NCI-H345 treated with DMSO at 0.1 percent for 48 hours (cell line): ENCODE measurements around the gene GSDMA.

Experiments used
- DNase-seq: peaks from one replicate; lab custom pipeline; 2025; ENCODE audit not compliant: unreplicated experiment; lab: John Stamatoyannopoulos, UW

Gene GSDMA, protein sequence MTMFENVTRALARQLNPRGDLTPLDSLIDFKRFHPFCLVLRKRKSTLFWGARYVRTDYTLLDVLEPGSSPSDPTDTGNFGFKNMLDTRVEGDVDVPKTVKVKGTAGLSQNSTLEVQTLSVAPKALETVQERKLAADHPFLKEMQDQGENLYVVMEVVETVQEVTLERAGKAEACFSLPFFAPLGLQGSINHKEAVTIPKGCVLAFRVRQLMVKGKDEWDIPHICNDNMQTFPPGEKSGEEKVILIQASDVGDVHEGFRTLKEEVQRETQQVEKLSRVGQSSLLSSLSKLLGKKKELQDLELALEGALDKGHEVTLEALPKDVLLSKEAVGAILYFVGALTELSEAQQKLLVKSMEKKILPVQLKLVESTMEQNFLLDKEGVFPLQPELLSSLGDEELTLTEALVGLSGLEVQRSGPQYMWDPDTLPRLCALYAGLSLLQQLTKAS

DNA sequence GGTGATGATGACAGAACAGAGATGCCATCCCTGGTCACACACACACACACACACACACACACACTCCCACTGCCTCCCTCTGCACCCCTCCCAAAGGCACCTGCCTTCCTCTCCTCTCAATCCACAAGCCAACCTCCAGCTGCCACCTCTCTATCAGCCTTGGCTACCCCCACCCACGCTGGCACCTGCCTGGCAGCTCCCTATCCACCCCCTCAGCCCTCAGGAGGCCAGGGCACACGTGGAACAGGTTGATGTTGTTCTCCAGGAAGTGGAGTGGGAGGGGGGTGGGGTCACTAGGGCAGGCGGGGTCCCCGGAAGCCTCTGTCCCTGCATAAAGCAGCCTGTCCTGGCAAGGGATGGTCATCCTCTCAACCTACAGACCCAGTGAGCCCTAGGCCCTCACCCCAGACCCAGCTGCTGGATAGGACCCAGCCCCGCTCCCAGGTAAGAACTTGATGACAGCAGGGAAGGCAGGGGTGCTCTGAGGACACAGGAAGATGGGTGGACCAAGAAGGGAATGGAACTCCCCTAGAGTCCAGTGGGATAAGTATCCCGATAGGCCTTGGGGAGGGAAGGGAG lies at the start of gene GSDMA:
Gene GSDMA, plus strand, starts transcription at position 363 of the 579 bp plus-strand sequence. CDS start 2,684 bp downstream, outside the sequence.
- DNase-seq: no peak

DNA sequence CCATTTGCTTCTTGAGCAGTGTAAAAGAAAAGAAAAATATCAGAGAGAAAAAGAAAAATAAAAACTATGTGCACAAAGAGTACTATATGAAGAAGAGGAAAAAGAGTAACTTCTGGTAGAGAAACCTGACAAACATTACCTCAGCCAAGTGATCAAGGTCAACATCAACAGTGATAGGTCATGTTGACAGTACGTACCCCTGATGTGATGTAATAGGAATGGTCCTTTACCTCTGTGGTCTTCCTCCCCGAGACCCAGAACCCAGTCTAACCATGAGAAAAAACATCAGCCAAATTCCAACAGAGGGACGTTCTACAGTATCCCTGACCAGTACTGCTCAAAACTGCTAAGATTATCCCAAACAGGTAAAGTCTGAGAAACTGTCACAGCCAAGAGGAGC lies 48.8 kb upstream of the GSDMA start:
- DNase-seq: no peak

DNA sequence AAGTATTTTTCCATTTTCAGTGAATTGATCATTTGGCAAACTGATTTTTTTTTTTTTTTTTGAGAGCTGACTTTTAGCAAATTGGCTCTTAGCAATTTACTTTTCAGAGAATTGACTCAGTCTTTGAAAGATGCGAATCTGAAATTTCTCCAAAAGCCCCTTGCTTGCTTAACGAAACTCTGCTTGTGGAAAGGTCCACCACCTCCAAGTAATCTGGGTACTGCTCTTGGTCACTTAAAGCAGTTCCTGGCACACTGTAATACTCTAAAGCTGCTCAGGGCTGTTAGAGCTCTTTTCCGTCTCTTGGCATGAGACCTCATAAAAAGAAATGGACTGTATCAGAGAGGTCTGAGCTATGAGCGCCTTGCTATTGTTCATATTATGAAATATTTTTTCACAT lies 47.2 kb upstream of the GSDMA start:
- no peak for DNase-seq

DNA sequence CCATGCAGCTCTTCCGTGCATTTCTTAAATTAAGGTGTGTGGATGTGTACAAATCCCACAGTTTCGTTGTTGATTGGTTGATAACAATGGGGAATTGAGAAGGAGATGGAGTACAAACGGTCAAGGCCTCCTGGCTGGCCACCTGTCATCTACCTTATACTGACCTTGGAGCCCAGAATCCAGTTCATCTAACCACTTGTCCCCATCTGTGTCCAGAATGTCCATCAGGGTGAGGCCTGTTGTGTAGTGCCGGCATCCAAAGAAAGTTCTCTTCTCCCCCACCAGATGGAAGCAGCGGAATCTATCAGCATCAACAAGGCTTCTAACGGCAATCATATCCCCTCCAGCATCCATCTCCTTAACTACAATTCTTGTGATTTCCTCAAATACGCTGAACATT lies 45.9 kb upstream of the GSDMA start:
- DNase-seq: no peak

DNA sequence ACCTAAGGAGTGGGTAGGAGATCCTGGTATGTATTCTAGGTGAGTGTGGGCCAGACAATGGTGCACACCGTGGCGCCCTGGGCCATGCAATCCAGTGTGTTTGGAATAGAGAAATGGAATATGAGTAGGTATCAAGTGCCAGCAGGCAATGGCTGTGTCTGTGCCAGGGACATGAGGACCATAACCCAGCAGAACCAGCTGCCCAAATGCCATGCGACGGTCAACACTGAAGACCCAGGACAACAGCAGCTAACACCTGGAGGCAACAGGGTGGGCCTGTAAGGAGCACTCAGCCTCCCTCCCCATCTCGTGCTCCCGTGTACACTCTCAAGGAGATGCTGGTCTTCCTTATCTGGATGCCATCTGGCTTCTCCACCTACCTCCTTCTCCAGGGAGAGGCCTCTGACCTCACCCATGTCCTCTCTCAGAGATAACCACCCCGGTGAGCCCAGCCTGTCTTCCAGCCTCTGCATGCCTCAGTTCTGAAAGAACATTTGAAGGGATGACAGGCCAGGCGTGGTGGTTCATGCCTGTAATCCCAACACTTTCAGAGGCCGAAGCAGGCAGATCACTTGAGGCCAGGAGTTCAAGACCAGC lies 43.6 kb upstream of the GSDMA start:
- no peak for DNase-seq

DNA sequence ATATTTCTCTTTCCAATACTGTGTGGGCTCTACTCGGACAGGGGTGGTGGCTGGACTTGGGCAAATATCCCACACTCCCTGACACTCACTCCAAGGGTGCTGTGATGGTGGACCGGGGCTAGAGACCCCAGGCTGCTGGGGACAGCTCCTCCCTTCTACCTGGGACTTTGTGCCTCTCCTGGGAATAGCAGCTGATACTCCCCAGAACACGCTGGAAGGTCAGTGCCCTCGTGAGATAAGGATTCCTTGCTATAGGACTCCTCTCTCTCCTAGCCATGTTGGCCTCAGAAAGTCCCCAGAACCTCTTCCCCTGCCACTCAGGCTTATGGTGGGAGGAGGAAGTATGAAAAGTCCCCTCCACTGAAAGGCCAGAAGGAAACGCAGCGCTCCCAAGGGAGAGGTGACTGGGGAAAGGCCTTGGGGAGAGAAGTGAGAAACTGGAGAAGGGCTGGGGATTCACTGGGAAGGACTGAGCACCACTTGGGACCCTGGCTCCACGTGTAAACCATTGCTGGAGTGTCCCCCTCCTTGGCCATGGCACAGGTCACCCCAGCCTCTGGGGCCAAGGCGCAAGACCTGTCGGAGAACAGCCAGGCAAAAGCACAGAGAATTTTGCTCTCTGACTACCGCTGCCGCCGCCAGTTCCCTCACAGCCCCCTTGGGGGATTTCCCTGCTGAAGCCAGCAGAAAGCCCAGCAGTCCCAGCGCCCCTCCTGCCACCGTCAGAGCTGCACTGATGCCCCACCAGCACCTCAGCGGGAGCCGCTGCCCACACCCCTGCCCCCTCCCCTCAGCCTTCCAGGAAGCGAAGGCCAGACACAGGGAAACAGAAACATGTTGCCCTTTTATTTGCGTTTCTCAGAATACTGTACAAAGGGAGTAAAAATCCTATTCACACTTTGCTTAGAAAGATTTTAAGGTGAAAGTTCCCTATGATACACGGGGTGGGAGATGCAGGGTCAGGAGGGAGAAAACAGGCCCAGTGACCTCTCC lies 42.3 kb upstream of the GSDMA start:
- no peak for DNase-seq

DNA sequence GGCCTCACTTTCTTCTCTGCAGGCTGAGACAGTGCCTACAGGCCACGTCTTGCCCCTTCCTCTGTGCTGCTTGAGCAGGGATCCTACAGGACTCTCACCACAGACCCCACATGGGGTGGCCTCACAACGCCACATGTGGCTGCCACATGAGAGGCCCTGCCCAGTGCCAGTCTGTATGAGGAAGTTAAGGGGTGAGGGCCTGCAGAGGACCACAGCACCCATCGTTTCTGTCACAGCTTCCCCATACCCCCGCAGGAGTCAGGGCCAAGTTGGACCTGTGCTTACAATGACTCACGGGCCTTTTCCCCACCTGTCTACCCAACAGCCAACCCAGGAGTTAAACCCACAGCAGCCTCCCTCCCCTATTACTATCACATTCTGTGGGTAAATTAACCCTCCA lies 41.5 kb upstream of the GSDMA start:
- DNase-seq: no peak

DNA sequence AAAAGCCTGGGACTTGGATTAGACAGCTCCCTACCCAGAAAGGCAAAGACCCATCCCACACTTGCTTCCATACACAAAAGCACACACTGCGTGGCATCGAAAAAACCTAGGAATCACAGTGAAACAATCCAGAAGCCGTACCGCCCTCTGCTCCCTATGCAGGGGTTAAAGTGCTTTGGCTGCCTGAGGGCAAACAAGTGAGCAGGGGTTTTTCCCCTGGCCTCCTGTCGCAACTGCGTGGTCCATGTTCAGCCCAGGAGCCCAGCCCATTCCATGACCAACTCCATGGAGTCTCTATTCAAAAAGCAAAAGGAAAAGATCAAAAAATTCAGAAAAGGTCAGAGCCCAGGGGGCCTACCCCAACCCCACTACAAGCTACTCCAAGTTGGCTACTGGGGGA lies 40.8 kb upstream of the GSDMA start:
- DNase-seq: no peak

DNA sequence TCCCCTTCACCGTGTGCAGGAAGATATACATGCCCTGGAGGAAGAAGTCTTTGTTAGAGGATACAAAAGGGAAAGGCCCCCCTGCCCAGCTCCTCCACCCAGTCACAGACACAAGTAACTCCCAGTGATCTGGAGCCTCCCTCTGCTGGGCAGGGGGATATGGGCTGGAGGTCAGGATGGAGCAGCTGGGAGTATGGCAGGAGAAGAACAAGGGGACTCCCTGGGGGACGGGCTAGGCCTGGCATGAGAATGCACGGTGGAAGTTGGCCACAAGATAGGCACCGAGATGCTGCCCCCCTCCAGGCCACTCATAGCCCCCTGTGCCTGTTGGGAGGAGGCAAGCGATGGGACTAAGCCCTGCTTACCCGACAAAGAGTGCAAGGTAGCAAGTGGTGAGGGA lies 39.6 kb upstream of the GSDMA start:
- DNase-seq: no peak

DNA sequence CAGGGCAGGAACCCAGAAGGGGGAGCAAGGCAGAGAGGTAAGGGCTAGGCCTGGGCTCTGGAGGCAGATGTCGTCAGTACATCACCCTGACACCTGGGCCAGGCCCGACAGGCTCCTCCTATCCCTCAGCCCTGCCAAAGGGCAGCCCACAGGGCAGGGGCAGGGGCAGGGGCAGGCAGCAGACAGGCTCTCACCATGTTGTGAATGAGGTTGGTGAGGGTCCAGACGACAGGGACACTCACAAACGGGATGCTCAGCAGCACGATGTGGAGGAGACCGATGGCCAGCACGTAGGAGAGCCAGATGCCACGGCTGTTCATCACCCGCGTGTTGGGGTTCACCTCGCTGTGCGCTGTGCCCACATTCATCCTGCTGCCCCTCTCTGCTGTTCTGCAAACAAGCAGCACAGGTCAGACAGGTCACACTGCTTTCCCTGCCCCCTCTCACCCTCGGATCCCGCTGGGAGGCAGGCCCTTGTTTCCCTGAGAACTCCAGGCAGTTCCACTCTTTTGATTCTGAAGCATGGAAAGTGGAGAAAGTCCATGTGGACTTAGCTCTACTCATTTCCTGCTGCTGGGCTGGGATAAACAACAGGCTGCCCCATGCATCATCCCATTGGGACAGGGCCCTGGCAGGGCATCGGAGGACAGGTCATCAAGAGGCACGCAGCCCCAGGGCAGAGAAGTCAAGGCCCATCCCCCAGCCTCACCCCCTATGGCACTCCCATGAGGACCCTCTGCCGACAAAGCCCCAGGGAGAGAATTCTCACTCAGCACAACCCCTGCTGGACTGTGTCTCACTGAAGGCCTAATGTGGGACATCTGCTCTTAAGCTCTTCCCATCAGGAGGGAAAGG lies 38.7 kb upstream of the GSDMA start:
- no peak for DNase-seq

DNA sequence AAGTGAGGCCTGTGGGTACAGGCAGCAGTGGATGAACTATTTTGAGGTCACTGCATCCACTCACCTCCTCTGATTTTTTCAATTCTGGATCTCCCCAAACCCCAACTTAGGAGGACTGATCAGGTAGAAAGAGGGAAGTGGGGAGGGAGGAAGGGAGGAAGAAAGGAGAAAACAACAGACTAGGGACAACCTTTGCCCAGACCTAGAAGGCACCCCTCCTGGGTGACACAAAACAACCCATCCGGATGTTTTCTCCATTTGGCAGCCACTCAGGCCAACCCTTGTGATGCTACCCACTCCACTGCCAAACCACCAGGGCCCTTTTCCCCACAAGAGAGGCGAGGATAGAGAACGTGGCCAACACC lies 38.1 kb upstream of the GSDMA start:
- DNase-seq: no peak

DNA sequence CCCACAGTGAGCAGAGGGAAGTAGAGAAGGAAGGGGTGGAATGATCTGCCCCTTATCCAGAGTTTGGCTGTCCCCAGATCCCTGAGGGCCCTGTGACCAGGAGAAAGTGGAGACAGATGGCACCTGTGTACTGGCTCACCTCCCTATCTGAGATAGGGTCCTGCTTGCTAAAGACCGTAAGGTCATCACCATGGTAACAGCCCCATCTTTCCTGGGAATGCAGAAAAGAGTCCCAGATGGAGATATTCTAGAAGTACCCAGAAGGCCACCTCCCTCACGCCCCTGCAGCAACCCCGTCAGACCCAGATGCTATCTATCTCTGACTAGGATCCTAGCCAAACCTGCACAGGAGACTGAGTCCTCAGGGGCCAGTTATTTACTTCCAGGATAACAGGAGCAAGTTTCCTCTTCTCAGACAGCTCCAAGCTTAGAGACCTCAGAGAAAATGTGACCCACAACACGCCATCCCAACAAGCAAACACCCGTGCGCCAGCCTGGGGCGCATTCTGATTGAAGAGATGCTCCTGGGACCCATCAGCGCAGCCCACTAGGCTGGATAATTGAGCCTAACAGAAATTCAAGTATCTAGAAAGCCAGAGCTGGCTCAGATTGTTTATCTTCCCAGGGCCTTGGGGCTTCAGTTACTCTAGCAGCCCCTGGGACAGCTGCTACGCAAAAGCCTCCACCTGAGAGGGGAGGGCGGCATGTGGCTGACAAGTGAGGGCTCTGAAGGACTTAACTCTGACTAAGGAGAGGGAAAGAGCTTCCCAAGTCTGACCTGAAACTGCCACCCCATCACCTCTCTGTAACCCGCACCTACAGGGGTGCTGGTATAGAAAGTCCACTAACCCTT lies 37.3 kb upstream of the GSDMA start:
- DNase-seq: no peak

DNA sequence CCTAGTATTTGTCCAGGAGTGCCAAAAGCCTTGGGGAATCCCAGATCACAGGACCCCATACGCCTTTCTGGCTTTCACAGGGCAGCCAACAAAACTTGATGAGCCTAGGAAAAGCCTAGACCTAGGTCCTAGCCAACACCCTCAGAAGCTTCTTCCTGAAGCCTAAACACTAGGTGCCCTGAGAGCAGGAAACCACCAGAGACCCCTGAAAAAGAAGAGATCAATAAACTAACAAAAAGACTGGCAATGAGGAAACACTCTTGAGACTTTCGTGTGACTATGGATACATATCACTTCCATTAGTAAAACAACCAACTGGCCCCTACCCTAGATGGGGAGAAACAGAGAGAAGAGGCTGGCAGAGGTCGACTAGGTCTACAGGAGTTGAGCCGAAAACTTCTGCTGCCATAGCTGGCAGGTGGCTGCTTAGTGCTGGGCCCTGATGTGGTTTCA lies 36.6 kb upstream of the GSDMA start:
- no peak for DNase-seq

DNA sequence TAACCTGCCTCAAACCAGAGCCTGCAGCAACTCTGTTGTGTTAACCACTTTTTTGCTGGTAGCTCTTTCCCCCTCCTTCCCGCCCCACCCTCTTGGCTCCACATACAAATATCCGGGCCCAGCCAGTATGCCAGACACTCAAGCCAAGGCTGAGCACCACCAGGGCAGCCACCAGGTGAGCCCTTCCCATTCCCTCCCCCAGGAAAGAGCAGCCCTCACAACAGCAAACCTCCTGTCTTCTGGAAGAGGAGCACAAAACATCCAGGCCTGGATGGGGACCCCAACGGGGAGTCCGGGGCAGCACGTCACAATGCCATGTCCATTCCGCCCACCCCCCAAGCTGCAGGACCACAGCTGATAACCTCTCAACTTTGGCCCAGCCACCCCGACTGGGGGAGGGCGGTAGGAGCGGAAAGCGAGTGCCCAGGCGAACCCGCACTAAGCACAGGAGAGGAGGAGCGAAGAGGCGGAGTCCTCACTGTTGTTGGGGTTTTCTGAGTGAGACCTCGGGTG lies 36.2 kb upstream of the GSDMA start:
- peak; percentile 3 for DNase-seq

DNA sequence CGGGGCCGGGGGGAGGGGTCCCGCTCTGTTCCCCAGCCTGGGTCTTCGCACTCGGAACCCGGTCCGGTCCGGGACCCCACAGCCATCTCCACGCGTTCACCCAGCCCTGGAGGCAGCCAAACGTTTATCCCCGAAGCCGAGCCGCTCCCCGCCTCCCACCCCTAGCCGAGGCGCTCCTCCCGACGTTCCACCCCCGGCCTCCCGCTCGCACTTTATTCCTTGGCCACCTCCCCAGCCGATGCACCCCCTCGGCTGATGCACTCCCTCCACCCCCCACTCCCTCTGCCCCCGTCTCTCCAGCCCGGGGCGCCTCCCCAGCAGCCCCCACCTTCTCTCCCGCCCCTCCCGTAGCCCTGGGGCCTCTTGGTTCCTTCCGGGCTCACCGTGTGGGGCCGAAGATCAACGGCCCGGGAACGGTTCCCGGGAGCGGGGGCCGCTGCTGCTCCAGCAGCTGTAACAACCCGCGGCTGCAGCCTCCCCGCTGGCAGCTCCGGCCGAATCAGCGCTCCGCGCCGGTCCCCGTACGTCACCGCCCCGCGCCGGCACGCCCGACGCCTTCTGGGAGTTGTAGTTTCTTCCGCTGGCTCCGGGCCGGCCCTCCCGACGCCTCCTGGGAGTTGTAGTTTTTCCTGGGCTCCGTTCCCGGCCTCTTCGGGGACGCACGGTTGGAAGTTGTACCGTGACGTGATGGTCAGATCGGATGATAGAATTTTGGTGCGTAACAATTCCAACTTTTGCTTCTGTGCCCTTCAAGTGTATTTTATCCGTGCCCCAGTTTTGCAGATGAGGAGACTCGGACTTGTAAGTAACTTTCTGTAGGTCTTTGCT lies 35.5 kb upstream of the GSDMA start, which contains the start of the genes LRRC3C and ORMDL3:
Gene LRRC3C, plus strand, starts transcription at position 632 of the 828 bp plus-strand sequence. CDS start 13,792 bp downstream, outside the sequence.
Gene ORMDL3, minus strand, starts transcription at position 501 of the 828 bp plus-strand sequence. CDS start 3,398 bp downstream, outside the sequence.
- peak; percentile 79 for DNase-seq

DNA sequence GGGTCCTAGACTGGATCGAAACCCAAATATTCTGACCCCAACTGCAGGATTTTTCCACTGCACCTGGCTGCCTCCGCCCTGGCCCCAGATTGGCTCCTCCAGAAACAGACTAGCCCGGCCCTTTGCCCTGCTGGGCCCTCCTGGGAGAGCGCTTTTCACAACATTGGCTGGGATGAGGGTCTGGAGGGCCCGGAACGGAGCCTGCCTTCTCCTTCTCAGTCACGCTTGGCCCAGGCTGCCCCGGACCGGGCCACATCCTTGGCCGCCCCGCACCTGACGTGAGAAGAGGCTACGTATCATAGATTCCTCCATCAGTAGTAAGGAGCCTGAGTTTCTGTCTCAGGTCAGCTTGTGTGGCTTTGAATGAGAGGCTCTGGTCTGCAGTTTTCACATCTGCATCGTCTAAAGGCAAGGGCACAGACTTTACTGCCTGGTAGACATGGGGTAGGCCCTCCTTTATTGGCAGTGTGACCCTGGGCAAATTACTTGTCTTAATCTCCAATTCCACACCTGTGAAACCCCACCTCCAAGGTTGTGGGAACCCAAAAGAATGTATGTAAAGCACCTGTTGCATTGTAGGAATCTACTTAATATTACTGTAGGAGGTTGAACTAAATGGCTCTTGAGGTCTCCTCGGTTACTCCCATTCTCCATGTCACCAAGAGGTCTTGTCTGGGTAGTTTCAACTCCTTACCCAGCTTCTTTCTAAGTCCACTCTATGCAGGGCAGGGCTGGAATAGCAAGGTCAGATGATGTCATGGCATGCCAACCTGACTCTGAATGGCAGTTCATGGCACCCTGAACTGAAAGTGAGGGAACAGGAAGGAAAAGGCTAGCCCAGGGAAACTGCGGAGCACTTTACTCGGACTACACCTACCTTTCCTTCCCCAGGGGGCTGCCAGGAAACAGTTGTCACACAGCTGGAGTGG lies 34.6 kb upstream of the GSDMA start:
- DNase-seq: no peak
